Liver (tissue), 9 donors: ENCODE data around the gene UNC13B. TPM values are rescaled to one million over a fixed set of nuclear protein-coding genes. Genes with fewer than 3 reads are reported as not detected.

Experiments
- DNase-seq: peaks from one replicate; pipeline ENCODE4 v3.0.0-alpha.2; 2017; ENCODE audit warnings: low spot score
- H3K27ac ChIP-seq, 2 donors: one replicate each; pipeline ENCODE4 v1.7.0; 2013; ENCODE audit warnings: inconsistent platforms in 2 of 2, low read length in 2 of 2, control low read depth in 1 of 2, low read depth in 1 of 2, mild to moderate bottlenecking in 1 of 2
- H3K27me3 ChIP-seq, 4 donors: one replicate each; pipeline versions ENCODE4 v1.6.1 to v1.7.0; 2013; ENCODE audit warnings: low read length in 3 of 4, inconsistent platforms in 1 of 4, mild to moderate bottlenecking in 1 of 4, moderate library complexity in 1 of 4; ENCODE audit not compliant: control insufficient read depth in 4 of 4, insufficient read depth in 4 of 4
- H3K36me3 ChIP-seq, 4 donors: one replicate each; pipeline versions ENCODE4 v1.6.1 to v1.7.0; 2013; ENCODE audit warnings: low read length in 3 of 4, mild to moderate bottlenecking in 3 of 4, low read depth in 1 of 4, moderate library complexity in 1 of 4; ENCODE audit not compliant: control insufficient read depth in 4 of 4, insufficient read depth in 3 of 4
- H3K4me1 ChIP-seq, 4 donors: one replicate each; pipeline versions ENCODE4 v1.6.1 to v1.7.0; 2013; ENCODE audit warnings: low read length in 3 of 4, mild to moderate bottlenecking in 3 of 4, moderate library complexity in 1 of 4; ENCODE audit not compliant: control insufficient read depth in 4 of 4, insufficient read depth in 4 of 4
- H3K4me3 ChIP-seq, 3 donors: one replicate each; pipeline versions ENCODE4 v1.6.1 to v1.7.0; 2013; ENCODE audit warnings: low read length in 3 of 3, control low read depth in 1 of 3, low read depth in 1 of 3, mild to moderate bottlenecking in 1 of 3
- H3K9ac ChIP-seq, 2 donors: one replicate each; pipeline ENCODE4 v1.7.0; 2013; ENCODE audit warnings: low read length in 2 of 2, mild to moderate bottlenecking in 2 of 2, moderate library complexity in 2 of 2, control low read depth in 1 of 2, low read depth in 1 of 2
- H3K9me3 ChIP-seq, 4 donors: one replicate each; pipeline versions ENCODE4 v1.6.1 to v1.7.0; 2013; ENCODE audit warnings: low read length in 3 of 4; ENCODE audit not compliant: control insufficient read depth in 4 of 4
- CTCF ChIP-seq: fragments of 150-350 bp; IDR thresholded peaks from 2 replicates; pipeline ENCODE4 v1.5.1; 2017; ENCODE audit warnings: improper control_type of control experiment, low read depth, low read length; ENCODE audit not compliant: missing input control
- EGR1 ChIP-seq, 2 donors: IDR thresholded peaks; 2 replicates each; pipeline ENCODE4 v1.6.1; 2016 to 2018; ENCODE audit warnings: antibody characterized with exemption in 2 of 2, low read depth in 2 of 2
- FOXA1 ChIP-seq: IDR thresholded peaks from 2 replicates; pipeline ENCODE4 v1.6.1; 2016; ENCODE audit warnings: antibody characterized with exemption
- FOXA2 ChIP-seq: IDR thresholded peaks from 2 replicates; pipeline ENCODE4 v1.6.1; 2016; ENCODE audit warnings: antibody characterized with exemption
- GABPA ChIP-seq, 2 donors: IDR thresholded peaks in 1 of 2; conservative IDR thresholded peaks in 1 of 2; 2 replicates each; pipeline ENCODE4 v1.6.1; 2016; ENCODE audit warnings: antibody characterized with exemption in 2 of 2, mild to moderate bottlenecking in 1 of 2, moderate library complexity in 1 of 2
- HNF4A ChIP-seq, 2 donors: conservative IDR thresholded peaks; 2 replicates each; pipeline ENCODE4 v1.6.1; 2016; ENCODE audit warnings: antibody characterized with exemption in 2 of 2, mild to moderate bottlenecking in 2 of 2
- HNF4G ChIP-seq: IDR thresholded peaks from 2 replicates; pipeline ENCODE4 v1.6.1; 2016; ENCODE audit warnings: antibody characterized with exemption
- JUND ChIP-seq, 2 donors: IDR thresholded peaks; 2 replicates each; pipeline ENCODE4 v1.6.1; 2016; ENCODE audit warnings: antibody characterized with exemption in 2 of 2
- MAX ChIP-seq: IDR thresholded peaks from 2 replicates; pipeline ENCODE4 v1.6.1; 2016; ENCODE audit warnings: antibody characterized with exemption
- NR2F2 ChIP-seq: IDR thresholded peaks from 2 replicates; pipeline ENCODE4 v1.6.1; 2016; ENCODE audit warnings: antibody characterized with exemption
- RXRA ChIP-seq, 2 donors: IDR thresholded peaks; 2 replicates each; pipeline ENCODE4 v1.6.1; 2017 to 2018; ENCODE audit warnings: antibody characterized with exemption in 2 of 2, mild to moderate bottlenecking in 1 of 2
- SP1 ChIP-seq: IDR thresholded peaks from 2 replicates; pipeline ENCODE4 v1.6.1; 2018; ENCODE audit warnings: antibody characterized with exemption, mild to moderate bottlenecking
- TAF1 ChIP-seq: conservative IDR thresholded peaks from 2 replicates; pipeline ENCODE4 v1.6.1; 2016; ENCODE audit warnings: antibody characterized with exemption, mild to moderate bottlenecking
- YY1 ChIP-seq: IDR thresholded peaks from 2 replicates; pipeline ENCODE4 v1.6.1; 2016; ENCODE audit warnings: antibody characterized with exemption, mild to moderate bottlenecking
- WGBS: extraction: QIAGEN DNeasy Blood & Tissue Kit; methylation state at CpG from one replicate; pipeline ENCODE4 v1.1.7; 2013; 5-methylcytosine and 5-hydroxymethylcytosine counted together
- polyA plus RNA-seq, 2 donors: library from polyadenylated mRNA; stranded (reverse) in 1 of 2; unstranded in 1 of 2; fragments of 200-250 nt in 1 of 2; fragments of >200 nt in 1 of 2; fragmentation: Nextera tagmentation in 1 of 2; extraction: Ambion mirVana in 1 of 2; gene quantifications; one replicate each; pipeline versions ENCODE4 v1.2.1 to v1.2.3, GENCODE V29; 2013 to 2015
- total RNA-seq, 2 donors: library from RNA; depleted of rRNA; stranded (reverse); fragments of >200 nt; gene quantifications; one replicate each; pipeline ENCODE4 v1.2.3, GENCODE V29; 2014
- TF ChIP-seq, protein P1 (sequence below): IDR thresholded peaks from 2 replicates; pipeline ENCODE4 v1.6.1; 2016; ENCODE audit warnings: antibody characterized with exemption, mild to moderate bottlenecking
- TF ChIP-seq, protein P2 (sequence below): IDR thresholded peaks from 2 replicates; pipeline ENCODE4 v1.6.1; 2016; ENCODE audit warnings: antibody characterized with exemption
- TF ChIP-seq, protein P3 (sequence below): IDR thresholded peaks from 2 replicates; pipeline ENCODE4 v1.6.1; 2016; ENCODE audit warnings: antibody characterized with exemption
- donor health status: healthy.
- donor health status: healthy.
- donor health status: healthy.
- donor health status: healthy.
- donor health status: healthy.

Gene UNC13B
- total and polyA plus RNA-seq, 4 donors, result 5.5 to 25.7 (median 11.9) TPM

- DNase-seq, result no peak
- Histone ChIP-seq H3K27me3 (no peaks in the 10 kb centered on the region), H3K4me3 (no peak overlapping the region), H3K9ac (no peak overlapping the region), H3K9me3 (no peaks in the 10 kb centered on the region), H3K4me1 (no peaks in the 10 kb centered on the region), H3K27ac (no peak overlapping the region), H3K36me3 (peaks cover 0 to 2% (median 0%) of the 10 kb centered on the region in 4 donors)
- WGBS, result 96% methylated on average over 4 of the region's 4 CpGs
- TF ChIP-seq YY1 (no peak), RXRA (IDR thresholded peaks at IDR 0.05) (no peak), MAX (no peak), NR2F2 (no peak), EGR1 (IDR thresholded peaks at IDR 0.05; ENCODE audit: low read depth in 2 of 2) (no peak), FOXA1 (no peak), GABPA (IDR thresholded peaks at IDR 0.05 in 1 of 2, conservative IDR thresholded peaks at IDR 0.05 in 1 of 2) (no peak), HNF4A (conservative IDR thresholded peaks at IDR 0.05) (no peak), TAF1 (no peak), CTCF (no peak)
- TF ChIP-seq, protein P1, sequence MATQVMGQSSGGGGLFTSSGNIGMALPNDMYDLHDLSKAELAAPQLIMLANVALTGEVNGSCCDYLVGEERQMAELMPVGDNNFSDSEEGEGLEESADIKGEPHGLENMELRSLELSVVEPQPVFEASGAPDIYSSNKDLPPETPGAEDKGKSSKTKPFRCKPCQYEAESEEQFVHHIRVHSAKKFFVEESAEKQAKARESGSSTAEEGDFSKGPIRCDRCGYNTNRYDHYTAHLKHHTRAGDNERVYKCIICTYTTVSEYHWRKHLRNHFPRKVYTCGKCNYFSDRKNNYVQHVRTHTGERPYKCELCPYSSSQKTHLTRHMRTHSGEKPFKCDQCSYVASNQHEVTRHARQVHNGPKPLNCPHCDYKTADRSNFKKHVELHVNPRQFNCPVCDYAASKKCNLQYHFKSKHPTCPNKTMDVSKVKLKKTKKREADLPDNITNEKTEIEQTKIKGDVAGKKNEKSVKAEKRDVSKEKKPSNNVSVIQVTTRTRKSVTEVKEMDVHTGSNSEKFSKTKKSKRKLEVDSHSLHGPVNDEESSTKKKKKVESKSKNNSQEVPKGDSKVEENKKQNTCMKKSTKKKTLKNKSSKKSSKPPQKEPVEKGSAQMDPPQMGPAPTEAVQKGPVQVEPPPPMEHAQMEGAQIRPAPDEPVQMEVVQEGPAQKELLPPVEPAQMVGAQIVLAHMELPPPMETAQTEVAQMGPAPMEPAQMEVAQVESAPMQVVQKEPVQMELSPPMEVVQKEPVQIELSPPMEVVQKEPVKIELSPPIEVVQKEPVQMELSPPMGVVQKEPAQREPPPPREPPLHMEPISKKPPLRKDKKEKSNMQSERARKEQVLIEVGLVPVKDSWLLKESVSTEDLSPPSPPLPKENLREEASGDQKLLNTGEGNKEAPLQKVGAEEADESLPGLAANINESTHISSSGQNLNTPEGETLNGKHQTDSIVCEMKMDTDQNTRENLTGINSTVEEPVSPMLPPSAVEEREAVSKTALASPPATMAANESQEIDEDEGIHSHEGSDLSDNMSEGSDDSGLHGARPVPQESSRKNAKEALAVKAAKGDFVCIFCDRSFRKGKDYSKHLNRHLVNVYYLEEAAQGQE, result no peak
- TF ChIP-seq, protein P2, sequence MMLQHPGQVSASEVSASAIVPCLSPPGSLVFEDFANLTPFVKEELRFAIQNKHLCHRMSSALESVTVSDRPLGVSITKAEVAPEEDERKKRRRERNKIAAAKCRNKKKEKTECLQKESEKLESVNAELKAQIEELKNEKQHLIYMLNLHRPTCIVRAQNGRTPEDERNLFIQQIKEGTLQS, result no peak
Measured at GRCh38 chr9:35313460-35313859, 151.7 kb downstream of the UNC13B start.

DNA sequence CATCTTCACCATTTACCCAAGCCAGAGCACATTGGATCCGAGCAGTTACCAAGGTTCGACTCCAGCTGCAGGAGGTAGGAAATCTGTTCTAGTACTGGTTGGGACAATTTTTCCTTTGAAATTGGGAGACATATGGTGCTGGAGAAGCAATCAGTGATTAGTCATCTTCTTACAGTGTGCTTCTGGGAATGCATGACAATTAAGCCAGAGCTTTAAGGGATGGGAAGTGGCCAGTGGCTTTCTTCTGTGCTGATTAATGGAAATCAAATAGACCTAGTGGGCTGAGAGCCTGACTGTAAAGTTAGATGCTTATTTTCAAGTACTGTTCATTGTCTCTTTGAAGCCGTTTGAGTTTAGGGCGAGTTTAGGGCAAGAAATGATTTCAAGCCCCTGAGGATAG lies 152.1 kb downstream of the UNC13B start:
- no peak overlapping the region for H3K9ac ChIP-seq
- no peaks in the 10 kb centered on the region for H3K9me3 ChIP-seq
- no peaks in the 10 kb centered on the region for H3K4me1 ChIP-seq
- H3K27me3 ChIP-seq, result no peaks in the 10 kb centered on the region
- no peak for DNase-seq
- WGBS, result 96% methylated on average over 4 of the region's 4 CpGs
- no peak overlapping the region for H3K27ac ChIP-seq
- H3K4me3 ChIP-seq, result no peak overlapping the region
- H3K36me3 ChIP-seq, result peaks cover 0 to 2% (median 0%) of the 10 kb centered on the region in 4 donors
- TF ChIP-seq EGR1 (IDR thresholded peaks at IDR 0.05; ENCODE audit: low read depth in 2 of 2), result no peak
- no peak for TF ChIP-seq FOXA2
- no peak for TF ChIP-seq TAF1
- TF ChIP-seq, protein P1, result no peak
- no peak for TF ChIP-seq FOXA1
- no peak for TF ChIP-seq YY1
- TF ChIP-seq HNF4G, result no peak
- TF ChIP-seq SP1, result no peak
- TF ChIP-seq MAX, result no peak
- TF ChIP-seq GABPA (IDR thresholded peaks at IDR 0.05 in 1 of 2, conservative IDR thresholded peaks at IDR 0.05 in 1 of 2), result no peak
- TF ChIP-seq CTCF, result no peak
- no peak for TF ChIP-seq RXRA (IDR thresholded peaks at IDR 0.05)
- TF ChIP-seq NR2F2, result no peak
- TF ChIP-seq, protein P3, sequence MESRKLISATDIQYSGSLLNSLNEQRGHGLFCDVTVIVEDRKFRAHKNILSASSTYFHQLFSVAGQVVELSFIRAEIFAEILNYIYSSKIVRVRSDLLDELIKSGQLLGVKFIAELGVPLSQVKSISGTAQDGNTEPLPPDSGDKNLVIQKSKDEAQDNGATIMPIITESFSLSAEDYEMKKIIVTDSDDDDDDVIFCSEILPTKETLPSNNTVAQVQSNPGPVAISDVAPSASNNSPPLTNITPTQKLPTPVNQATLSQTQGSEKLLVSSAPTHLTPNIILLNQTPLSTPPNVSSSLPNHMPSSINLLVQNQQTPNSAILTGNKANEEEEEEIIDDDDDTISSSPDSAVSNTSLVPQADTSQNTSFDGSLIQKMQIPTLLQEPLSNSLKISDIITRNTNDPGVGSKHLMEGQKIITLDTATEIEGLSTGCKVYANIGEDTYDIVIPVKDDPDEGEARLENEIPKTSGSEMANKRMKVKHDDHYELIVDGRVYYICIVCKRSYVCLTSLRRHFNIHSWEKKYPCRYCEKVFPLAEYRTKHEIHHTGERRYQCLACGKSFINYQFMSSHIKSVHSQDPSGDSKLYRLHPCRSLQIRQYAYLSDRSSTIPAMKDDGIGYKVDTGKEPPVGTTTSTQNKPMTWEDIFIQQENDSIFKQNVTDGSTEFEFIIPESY, result no peak
- no peak for TF ChIP-seq HNF4A (conservative IDR thresholded peaks at IDR 0.05)
- no peak for TF ChIP-seq JUND (IDR thresholded peaks at IDR 0.05)
